SK-N-SH treated with all-trans-retinoic acid at 6 μM for 48 hours (cell line): ENCODE results near the gene FLT3.

ENCODE experiments used
- OSR1 ChIP-seq: fragments of 250-450 bp; sonication (Bioruptor Pico); IDR thresholded peaks from 2 replicates; pipeline ENCODE4 v1.8.0; 2022; ENCODE audit warnings: moderate library complexity, mild to moderate bottlenecking, inconsistent platforms
- RARB ChIP-seq: fragments of 250-450 bp; sonication (Bioruptor Pico); IDR thresholded peaks from 2 replicates; pipeline ENCODE4 v1.8.0; 2021; ENCODE audit warnings: mild to moderate bottlenecking, moderate library complexity
- TOX ChIP-seq: fragments of 250-450 bp; sonication (Bioruptor Pico); IDR thresholded peaks from 2 replicates; pipeline ENCODE4 v1.8.0; 2021; ENCODE audit warnings: mild to moderate bottlenecking, moderate library complexity, borderline replicate concordance
- ZNF565 ChIP-seq: fragments of 450-650 bp; formaldehyde crosslinking; conservative IDR thresholded peaks from 2 replicates; pipeline ENCODE4 v1.5.0; 2020; ENCODE audit warnings: low read depth, mild to moderate bottlenecking, moderate library complexity
- ZNF70 ChIP-seq: fragments of 450-650 bp; formaldehyde crosslinking; IDR thresholded peaks from 2 replicates; pipeline ENCODE4 v1.5.0; 2020; ENCODE audit warnings: mild to moderate bottlenecking, moderate library complexity

- no peak for TF ChIP-seq ZNF70 (CRISPR knock-in tag)
- TF ChIP-seq RARB (CRISPR knock-in tag): no peak
- no peak for TF ChIP-seq ZNF565 (CRISPR knock-in tag)
- no peak for TF ChIP-seq TOX (CRISPR knock-in tag)
- no peak for TF ChIP-seq OSR1 (CRISPR knock-in tag)
These were observed 131.1 kb downstream of the FLT3 start, which contains the start of gene CDX2 for GRCh38 chr13:27969082-27969865.
